Right kidney (tissue), 1 donor: ENCODE results near the gene TNFAIP8L3.

ENCODE experiments used
- DNase-seq: peaks from one replicate; pipeline ENCODE4 v3.0.0-alpha.2; 2016

Gene TNFAIP8L3

GRCh38 chr15:51089699-51090453 is 4.8 kb downstream of the TNFAIP8L3 start:
- no peak for DNase-seq

- no peak for DNase-seq
These were observed 5.7 kb downstream of the TNFAIP8L3 start for GRCh38 chr15:51089041-51089440.

DNA sequence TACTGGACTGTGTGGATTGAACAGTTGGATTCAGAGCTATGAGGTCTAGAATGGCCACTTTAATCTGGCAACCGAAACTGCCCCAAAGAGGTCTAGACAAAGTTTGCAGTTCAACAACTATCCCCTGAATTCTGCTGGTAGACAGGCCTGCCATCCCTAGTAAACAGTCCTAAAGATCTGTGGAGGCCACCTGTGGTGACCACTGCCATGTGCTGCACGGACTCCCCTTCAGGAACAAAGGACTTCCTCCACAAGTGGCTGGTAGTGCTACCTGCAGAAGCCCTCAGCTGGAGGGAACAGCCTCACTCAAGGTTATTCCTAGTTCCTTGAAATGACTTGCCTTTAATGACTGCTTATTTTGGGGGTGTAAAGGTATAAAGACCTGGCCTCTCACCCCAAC is 6.1 kb downstream of the TNFAIP8L3 start:
- DNase-seq = no peak

DNA sequence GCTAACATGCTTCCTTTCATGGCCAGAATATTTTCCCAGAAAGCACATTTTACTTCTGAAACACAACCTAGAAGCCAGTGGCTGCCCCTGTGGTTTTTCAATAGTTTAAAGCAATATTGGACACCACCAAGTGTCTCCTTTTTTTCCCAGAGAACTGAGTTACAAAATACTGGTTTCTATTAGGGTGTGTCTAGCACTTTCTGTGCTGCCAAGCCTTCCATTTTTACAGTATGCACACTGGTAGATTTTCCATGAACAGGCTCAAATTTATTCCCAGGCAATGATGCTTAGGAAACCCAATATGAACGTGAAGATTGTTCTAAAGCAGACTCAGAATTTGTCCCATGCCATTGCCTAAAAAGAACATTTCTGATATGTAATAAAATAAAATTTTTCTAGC is 7.2 kb downstream of the TNFAIP8L3 start:
- no peak for DNase-seq

DNA sequence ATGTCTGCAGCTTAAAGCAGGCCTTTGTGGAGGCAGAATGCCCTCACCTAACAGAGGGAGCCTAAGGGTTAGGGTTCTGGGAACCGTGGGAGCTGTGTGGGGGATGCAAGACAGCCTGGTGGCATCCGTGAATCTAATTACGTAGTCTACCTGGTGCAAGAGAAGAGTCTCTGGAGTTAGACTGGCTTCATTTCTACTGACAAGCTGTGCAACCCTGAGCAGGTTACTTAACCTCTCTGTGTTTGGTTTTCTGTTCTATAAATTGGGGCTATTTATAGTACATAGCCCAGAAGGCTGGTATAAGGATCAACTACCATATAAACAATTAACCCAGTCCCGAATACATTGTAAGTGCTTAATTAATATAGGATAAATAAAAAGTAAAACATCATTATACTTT is 8.3 kb downstream of the TNFAIP8L3 start:
- no peak for DNase-seq

- no peak for DNase-seq
These were observed 8.9 kb downstream of the TNFAIP8L3 start for GRCh38 chr15:51085764-51086163.

DNA sequence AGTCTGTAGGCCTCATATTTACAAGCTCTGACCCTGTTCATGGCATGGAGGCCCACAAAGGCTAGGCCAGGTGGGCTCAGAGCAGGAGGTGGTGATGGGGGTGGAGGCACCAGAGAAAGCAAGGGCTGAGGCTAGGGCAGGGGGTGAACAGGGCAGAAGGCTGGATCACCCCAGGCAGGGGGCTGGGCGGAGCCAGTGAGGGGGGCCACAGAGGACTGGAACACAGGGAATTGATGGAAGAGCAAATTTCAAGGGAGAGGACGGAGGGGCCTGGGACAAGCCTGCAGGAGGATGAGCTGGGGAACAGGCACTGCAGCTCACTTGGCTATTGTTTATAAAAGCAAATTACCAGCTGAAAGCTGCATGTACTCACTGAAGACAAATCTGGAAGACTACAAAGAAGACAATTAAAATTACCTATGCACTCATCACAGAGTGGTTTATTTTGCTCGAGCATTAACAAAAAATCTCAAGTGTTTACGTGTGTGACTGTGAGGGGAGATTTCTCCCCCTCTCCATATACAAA is 11.0 kb downstream of the TNFAIP8L3 start:
- no peak for DNase-seq

DNA sequence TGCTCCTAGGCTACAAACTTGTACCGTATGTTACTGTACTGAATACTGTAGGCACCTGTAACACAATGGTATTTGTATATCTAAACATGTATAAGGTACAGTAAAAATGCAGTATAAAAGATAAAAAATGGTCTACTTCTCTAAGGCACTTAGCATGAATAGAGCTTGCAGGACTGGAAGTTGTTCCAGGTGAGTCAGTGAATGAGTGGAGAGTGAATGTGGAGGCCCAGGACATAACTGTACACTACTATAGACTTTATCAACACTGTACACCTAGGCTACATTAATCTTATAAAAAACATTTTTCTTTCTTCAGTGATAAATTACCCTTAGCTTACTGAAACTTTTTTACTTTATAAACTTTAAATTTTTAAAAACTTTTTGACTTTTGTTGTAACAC is 12.5 kb downstream of the TNFAIP8L3 start:
- no peak for DNase-seq

- DNase-seq = no peak
These were observed 14.4 kb downstream of the TNFAIP8L3 start for GRCh38 chr15:51080286-51080685.

- DNase-seq = no peak
These were observed 15.5 kb downstream of the TNFAIP8L3 start for GRCh38 chr15:51079226-51079625.

DNA sequence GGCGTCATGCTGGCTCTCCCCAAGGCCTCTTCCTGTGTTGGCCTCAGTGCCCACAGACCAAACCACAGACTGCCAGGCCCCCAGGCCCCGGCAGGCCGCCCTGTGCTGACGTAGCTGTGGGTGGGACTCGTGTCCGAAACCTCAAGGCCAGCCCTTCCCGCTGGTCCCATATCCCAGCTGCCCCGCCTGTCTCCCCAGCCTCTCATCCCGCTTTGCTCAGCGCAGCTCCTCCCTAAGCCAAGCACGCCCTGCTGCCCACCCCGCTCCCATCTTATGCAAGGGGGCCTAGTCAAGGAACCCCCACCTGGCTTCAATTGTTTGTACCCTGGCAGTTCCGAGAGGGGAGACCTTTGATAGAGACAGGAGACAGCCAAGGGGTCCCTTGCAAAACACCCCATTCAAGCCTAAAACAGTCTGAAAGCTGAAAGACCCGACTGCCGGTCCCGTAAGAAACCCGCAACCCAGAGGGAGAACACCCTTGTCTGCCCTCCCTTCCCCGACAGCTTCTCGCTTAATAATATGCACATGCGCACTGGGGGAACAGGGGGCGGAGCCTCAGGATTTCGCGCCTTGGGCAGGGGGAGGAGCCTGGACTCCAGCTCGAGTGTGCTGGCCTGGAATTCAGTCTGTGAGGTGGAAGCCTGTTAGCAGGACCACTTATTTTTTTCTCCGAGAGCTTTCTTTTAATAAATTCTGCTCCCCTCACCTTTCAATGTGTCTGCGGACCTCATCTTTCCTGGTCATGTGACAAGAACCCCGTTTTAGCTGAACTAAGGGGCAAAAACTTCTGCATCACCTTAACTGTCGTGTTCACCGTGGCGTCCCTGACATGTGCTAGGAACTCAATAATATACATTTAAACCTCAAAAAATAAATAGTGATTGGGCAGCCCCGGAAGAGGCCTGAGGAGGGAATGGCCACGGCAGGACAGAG is 17.2 kb downstream of the TNFAIP8L3 start:
- peak; percentile 53 for DNase-seq

DNA sequence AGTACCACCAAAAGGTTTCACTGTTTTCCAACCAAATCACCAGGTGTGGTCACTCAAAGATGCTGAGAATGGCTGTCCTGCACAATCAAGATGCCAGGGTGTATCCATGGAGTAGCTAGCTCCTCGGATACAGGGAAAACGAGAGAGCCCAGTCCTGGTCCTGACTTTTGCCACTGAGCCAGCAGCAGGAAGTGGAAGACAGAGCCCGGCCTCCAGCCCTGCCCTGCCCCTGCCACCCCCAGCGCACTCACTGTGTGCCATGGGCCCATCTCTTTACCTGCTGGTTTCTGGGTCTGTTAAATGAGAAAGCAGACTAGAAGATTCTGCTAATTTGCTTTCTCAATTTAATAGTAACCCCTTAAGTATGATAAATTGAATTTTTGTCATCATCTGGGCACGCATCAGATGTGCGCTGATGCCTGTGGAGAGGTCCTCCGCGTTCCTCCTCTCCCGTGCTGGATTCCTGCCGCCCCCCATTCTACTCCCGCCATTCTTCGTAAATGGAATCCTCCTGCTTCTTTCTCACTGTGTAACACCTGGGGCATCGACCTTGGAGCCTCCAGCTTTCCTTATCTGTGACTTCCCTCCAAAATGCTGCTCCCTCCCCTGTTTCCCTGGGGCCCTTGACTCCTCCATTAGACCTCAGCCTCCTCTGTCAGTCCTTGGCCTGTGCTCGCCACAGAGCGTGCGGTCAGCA is 18.0 kb downstream of the TNFAIP8L3 start:
- DNase-seq = no peak

GRCh38 chr15:51075826-51076523 is 18.7 kb downstream of the TNFAIP8L3 start:
- no peak for DNase-seq

DNA sequence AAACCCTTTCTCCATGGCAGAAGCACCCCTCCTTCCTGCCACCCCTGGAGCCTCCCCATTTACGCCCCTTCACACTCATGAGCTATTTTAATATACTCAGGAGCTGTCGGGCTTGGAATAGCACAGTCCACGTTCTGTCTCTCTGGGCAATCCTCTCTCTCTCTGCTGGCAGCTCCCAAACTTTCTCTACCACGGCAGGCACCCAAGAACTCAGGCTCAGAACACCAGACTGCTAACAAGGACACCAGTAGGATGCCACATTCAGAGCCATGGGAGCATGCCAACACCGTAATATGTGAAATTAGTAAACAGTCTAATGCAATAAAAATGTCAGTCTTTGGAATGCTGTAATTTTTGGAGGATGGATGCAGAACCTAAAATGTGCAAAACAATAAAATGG is 19.3 kb downstream of the TNFAIP8L3 start:
- no peak for DNase-seq

- no peak for DNase-seq
These were observed 19.8 kb downstream of the TNFAIP8L3 start for GRCh38 chr15:51074926-51075325.

- no peak for DNase-seq
These were observed 23.1 kb downstream of the TNFAIP8L3 start for GRCh38 chr15:51071578-51071977.

DNA sequence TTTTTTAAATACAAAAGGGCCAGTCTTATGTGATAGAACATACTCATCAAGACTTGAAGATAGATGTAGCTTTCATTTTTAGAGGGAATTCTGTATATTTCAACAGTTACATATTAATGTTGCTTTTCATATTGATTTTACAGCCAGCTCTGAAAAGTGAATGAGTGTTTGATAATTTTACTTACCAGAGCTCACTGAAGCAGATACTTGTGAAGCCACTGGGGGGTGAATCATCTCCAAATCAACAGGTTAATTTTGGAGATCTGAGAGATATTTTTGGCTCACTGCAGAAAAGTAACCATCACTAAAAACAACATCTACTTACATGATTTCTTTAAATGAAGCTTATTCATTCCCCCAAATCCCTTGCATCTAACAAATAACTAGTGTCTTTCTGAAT is 24.7 kb downstream of the TNFAIP8L3 start:
- no peak for DNase-seq

DNA sequence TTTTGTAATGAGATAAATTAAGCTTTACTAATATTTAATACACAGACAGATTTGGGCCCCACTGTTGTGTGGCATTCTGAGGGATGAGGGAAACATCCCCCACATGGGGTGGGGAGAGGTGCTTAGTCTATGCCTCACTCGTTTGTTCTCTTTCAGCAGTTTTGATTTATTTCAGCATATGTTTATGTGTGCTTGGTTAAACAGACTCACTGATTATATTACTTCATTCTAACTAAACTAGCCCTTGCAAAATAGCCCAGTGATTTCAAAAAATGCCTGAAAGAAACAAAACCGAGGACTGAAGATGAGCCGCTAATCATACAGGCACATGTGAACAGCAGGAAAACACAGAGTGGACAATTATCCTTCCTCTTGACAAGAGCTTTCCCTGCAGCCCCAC is 27.2 kb downstream of the TNFAIP8L3 start:
- no peak for DNase-seq

- no peak for DNase-seq
These were observed 28.9 kb downstream of the TNFAIP8L3 start for GRCh38 chr15:51065781-51066180.

DNA sequence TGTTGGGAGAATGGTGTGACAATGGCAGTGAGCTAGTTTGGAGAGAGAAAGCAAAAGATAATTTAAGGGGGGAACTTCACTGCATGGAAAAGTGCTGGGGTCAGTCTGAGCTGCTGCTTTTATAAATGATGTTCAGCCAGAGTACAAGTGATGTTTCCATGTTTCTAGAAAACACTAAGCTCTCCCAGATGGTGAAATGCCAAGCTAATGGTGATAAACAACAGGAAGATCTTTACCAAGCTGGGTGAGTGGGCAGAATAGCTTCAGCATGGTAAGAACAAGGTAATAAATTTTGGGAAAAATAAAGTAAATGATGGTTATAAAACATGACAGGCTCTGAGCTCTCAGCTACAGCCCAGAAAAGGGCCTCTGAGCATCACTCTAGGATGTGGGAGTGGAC is 29.4 kb downstream of the TNFAIP8L3 start:
- DNase-seq = no peak

- DNase-seq = no peak
These were observed 32.0 kb downstream of the TNFAIP8L3 start for GRCh38 chr15:51062736-51063135.

GRCh38 chr15:51060030-51060673 is 34.6 kb downstream of the TNFAIP8L3 start:
- DNase-seq = no peak
